BLaER1 treated with 17β-estradiol and CSF1 and Interleukin-3, amounts not matched to agents 10 nM and 100 nM (cell line): ENCODE measurements around the gene CD300LF.

Experiments
- H3K27ac ChIP-seq, 11 experiments: shearing (Covaris generic); formaldehyde crosslinking; 2 replicates each; pipeline ENCODE4 v1.8.1; 2022
- H3K27me3 ChIP-seq, 11 experiments: shearing (Covaris generic); formaldehyde crosslinking; 2 replicates each; pipeline ENCODE4 v1.8.1; 2022
- H3K36me3 ChIP-seq, 11 experiments: shearing (Covaris generic); formaldehyde crosslinking; 2 replicates each; pipeline ENCODE4 v1.8.1; 2022
- H3K4me1 ChIP-seq, 10 experiments: shearing (Covaris generic); formaldehyde crosslinking; 2 replicates each; pipeline ENCODE4 v1.8.1; 2022
- H3K4me2 ChIP-seq, 11 experiments: shearing (Covaris generic); formaldehyde crosslinking; 2 replicates each; pipeline ENCODE4 v1.8.1; 2022
- H3K4me3 ChIP-seq, 10 experiments: shearing (Covaris generic); formaldehyde crosslinking; 2 replicates each; pipeline ENCODE4 v1.8.1; 2022
- H3K9ac ChIP-seq, 11 experiments: shearing (Covaris generic); formaldehyde crosslinking; 2 replicates each; pipeline ENCODE4 v1.8.1; 2022
- H3K9me3 ChIP-seq, 11 experiments: shearing (Covaris generic); formaldehyde crosslinking; replicated peaks in 1 of 11; 2 replicates each; pipeline ENCODE4 v1.8.1; 2022
- H4K20me1 ChIP-seq, 11 experiments: shearing (Covaris generic); formaldehyde crosslinking; 2 replicates each; pipeline ENCODE4 v1.8.1; 2022
- Cebpa-rat ChIP-seq, 11 experiments: shearing (Covaris generic); IDR thresholded peaks; 2 replicates each; pipeline ENCODE4 v1.8.1; 2022

CD300LF gene

GRCh38 chr17:74690409-74690825, 22.3 kb downstream of the CD300LF start:
- Histone ChIP-seq H3K27me3 (no peaks in the 10 kb centered on the region), H3K27ac (peak overlapping the region; percentile 72 to 96 (median 90); a peak in 20 of 22 replicates), H3K4me2 (peak overlapping the region in 10 of 11 experiments; percentile 72 to 88 (median 80); a peak in 17 of 22 replicates)

GRCh38 chr17:74687886-74688285, 24.8 kb downstream of the CD300LF start:
- peak overlapping the region; percentile 61 to 88 (median 80); a peak in 20 of 22 replicates for H3K4me2 ChIP-seq
- H3K4me1 ChIP-seq, result peaks cover 21 to 91% (median 62%) of the 10 kb centered on the region in 10 experiments
- no peaks in the 10 kb centered on the region for H3K36me3 ChIP-seq
- no peaks in the 10 kb centered on the region for H3K27me3 ChIP-seq
- H3K27ac ChIP-seq, result peak overlapping the region; percentile 72 to 96 (median 90)
- TF ChIP-seq Cebpa-rat (IDR thresholded peaks at IDR 0.05), result no peak
- H3K9me3 ChIP-seq, result no peaks in the 10 kb centered on the region
- H3K9ac ChIP-seq, result peak overlapping the region in 9 of 11 experiments; percentile 39 to 82 (median 76); a peak in 14 of 22 replicates
- no peaks in the 10 kb centered on the region for H4K20me1 ChIP-seq
- H3K4me3 ChIP-seq, result no peak overlapping the region

More at GRCh38 chr17:74690409-74690825, 22.3 kb downstream of the CD300LF start:
- H3K4me3 ChIP-seq, result no peak overlapping the region
- peaks cover 0 to 8% (median 0%) of the 10 kb centered on the region in 11 experiments; a peak in 6 of 22 replicates for H3K9me3 ChIP-seq
- peak in 1 of 11 experiments; percentile 26; a peak in 1 of 22 replicates for TF ChIP-seq Cebpa-rat (IDR thresholded peaks at IDR 0.05)
- H3K9ac ChIP-seq, result peak overlapping the region in 8 of 11 experiments; percentile 21 to 82 (median 74); a peak in 13 of 22 replicates
- H4K20me1 ChIP-seq, result no peaks in the 10 kb centered on the region
- H3K36me3 ChIP-seq, result peaks cover 0 to 18% (median 0%) of the 10 kb centered on the region in 11 experiments; a peak in 5 of 22 replicates
- peaks cover 21 to 99% (median 74%) of the 10 kb centered on the region in 10 experiments for H3K4me1 ChIP-seq

GRCh38 chr17:74686761-74687160, 26.0 kb downstream of the CD300LF start:
- Histone ChIP-seq H3K9ac (peak overlapping the region in 2 of 11 experiments; percentile 8 to 25; a peak in 2 of 22 replicates), H4K20me1 (no peaks in the 10 kb centered on the region), H3K9me3 (no peaks in the 10 kb centered on the region), H3K36me3 (no peaks in the 10 kb centered on the region), H3K27ac (peak overlapping the region in 7 of 11 experiments; percentile 13 to 96 (median 90); a peak in 11 of 22 replicates), H3K4me3 (no peak overlapping the region), H3K4me2 (peak overlapping the region in 6 of 11 experiments; percentile 72 to 88 (median 80); a peak in 10 of 22 replicates), H3K4me1 (peaks cover 21 to 91% (median 67%) of the 10 kb centered on the region in 10 experiments), H3K27me3 (no peaks in the 10 kb centered on the region)
- TF ChIP-seq Cebpa-rat (IDR thresholded peaks at IDR 0.05), result no peak

- Histone ChIP-seq H3K9ac (no peak overlapping the region; a peak in 1 of 22 replicates), H3K27me3 (no peaks in the 10 kb centered on the region), H3K9me3 (no peaks in the 10 kb centered on the region), H3K27ac (peak overlapping the region in 4 of 11 experiments; percentile 16 to 65 (median 51); a peak in 5 of 22 replicates), H3K4me1 (peaks cover 8 to 92% (median 50%) of the 10 kb centered on the region in 10 experiments), H3K4me3 (no peak overlapping the region), H3K4me2 (peak overlapping the region in 6 of 11 experiments; percentile 3 to 83 (median 60); a peak in 11 of 22 replicates), H3K36me3 (no peaks in the 10 kb centered on the region), H4K20me1 (no peaks in the 10 kb centered on the region)
- TF ChIP-seq Cebpa-rat (IDR thresholded peaks at IDR 0.05), result no peak
These were observed 30.1 kb downstream of the CD300LF start for GRCh38 chr17:74682471-74683190.

GRCh38 chr17:74682028-74682427, 30.7 kb downstream of the CD300LF start:
- no peaks in the 10 kb centered on the region for H3K27me3 ChIP-seq
- no peak for TF ChIP-seq Cebpa-rat (IDR thresholded peaks at IDR 0.05)
- peak overlapping the region in 5 of 11 experiments; percentile 52 to 83 (median 67); a peak in 10 of 22 replicates for H3K4me2 ChIP-seq
- peaks cover 14 to 92% (median 50%) of the 10 kb centered on the region in 10 experiments for H3K4me1 ChIP-seq
- H4K20me1 ChIP-seq, result no peaks in the 10 kb centered on the region
- H3K36me3 ChIP-seq, result no peaks in the 10 kb centered on the region
- peak overlapping the region in 4 of 11 experiments; percentile 16 to 65 (median 42); a peak in 4 of 22 replicates for H3K27ac ChIP-seq
- no peak overlapping the region; a peak in 1 of 22 replicates for H3K9ac ChIP-seq
- H3K9me3 ChIP-seq, result no peaks in the 10 kb centered on the region
- no peak overlapping the region for H3K4me3 ChIP-seq

- Histone ChIP-seq H3K9me3 (no peaks in the 10 kb centered on the region), H4K20me1 (no peaks in the 10 kb centered on the region), H3K27me3 (no peaks in the 10 kb centered on the region), H3K27ac (peak overlapping the region in 1 of 11 experiments; percentile 1; a peak in 1 of 22 replicates), H3K4me2 (peak overlapping the region in 3 of 11 experiments; percentile 75 to 84 (median 83); a peak in 5 of 22 replicates), H3K4me3 (no peak overlapping the region), H3K4me1 (peaks cover 14 to 92% (median 42%) of the 10 kb centered on the region in 10 experiments), H3K9ac (no peak overlapping the region), H3K36me3 (no peaks in the 10 kb centered on the region)
- TF ChIP-seq Cebpa-rat (IDR thresholded peaks at IDR 0.05), result no peak
These were observed 31.8 kb downstream of the CD300LF start for GRCh38 chr17:74680941-74681340.

GRCh38 chr17:74680213-74680612, 32.5 kb downstream of the CD300LF start:
- Histone ChIP-seq H3K4me1 (peaks cover 14 to 86% (median 37%) of the 10 kb centered on the region in 10 experiments), H3K4me3 (no peak overlapping the region), H3K9me3 (no peaks in the 10 kb centered on the region), H3K4me2 (peak overlapping the region in 5 of 11 experiments; percentile 27 to 84 (median 75); a peak in 9 of 22 replicates), H3K36me3 (no peaks in the 10 kb centered on the region), H4K20me1 (no peaks in the 10 kb centered on the region), H3K27ac (no peak overlapping the region), H3K9ac (no peak overlapping the region), H3K27me3 (no peaks in the 10 kb centered on the region)
- no peak for TF ChIP-seq Cebpa-rat (IDR thresholded peaks at IDR 0.05)

- H3K4me2 ChIP-seq, result peak overlapping the region in 5 of 11 experiments; percentile 68 to 91 (median 83); a peak in 8 of 22 replicates
- H3K36me3 ChIP-seq, result no peaks in the 10 kb centered on the region
- H3K9ac ChIP-seq, result no peak overlapping the region
- no peaks in the 10 kb centered on the region for H4K20me1 ChIP-seq
- no peak; a peak in 1 of 22 replicates for TF ChIP-seq Cebpa-rat (IDR thresholded peaks at IDR 0.05)
- H3K9me3 ChIP-seq, result no peaks in the 10 kb centered on the region
- H3K4me1 ChIP-seq, result peaks cover 14 to 84% (median 37%) of the 10 kb centered on the region in 10 experiments
- H3K27me3 ChIP-seq, result no peaks in the 10 kb centered on the region
- no peak overlapping the region for H3K4me3 ChIP-seq
- H3K27ac ChIP-seq, result peak overlapping the region in 1 of 11 experiments; percentile 33; a peak in 1 of 22 replicates
These were observed 33.3 kb downstream of the CD300LF start for GRCh38 chr17:74679374-74679773.

GRCh38 chr17:74678541-74678940, 34.2 kb downstream of the CD300LF start:
- no peaks in the 10 kb centered on the region for H3K36me3 ChIP-seq
- peaks cover 14 to 76% (median 37%) of the 10 kb centered on the region in 10 experiments for H3K4me1 ChIP-seq
- TF ChIP-seq Cebpa-rat (IDR thresholded peaks at IDR 0.05), result no peak
- H3K4me3 ChIP-seq, result no peak overlapping the region
- H3K9ac ChIP-seq, result peak overlapping the region in 3 of 11 experiments; percentile 0 to 54 (median 24); a peak in 3 of 22 replicates
- H3K9me3 ChIP-seq, result no peaks in the 10 kb centered on the region
- no peaks in the 10 kb centered on the region for H4K20me1 ChIP-seq
- peak overlapping the region in 2 of 11 experiments; percentile 27 to 30; a peak in 3 of 22 replicates for H3K27ac ChIP-seq
- no peaks in the 10 kb centered on the region for H3K27me3 ChIP-seq
- peak overlapping the region; percentile 59 to 91 (median 70); a peak in 19 of 22 replicates for H3K4me2 ChIP-seq
